HG03095 (cell line): ENCODE results near the gene POMP.
"Not testable (repeated sequence)": the region's sequence is repeated elsewhere in the genome, so short reads cannot be mapped to it uniquely, and the experiment has no call there.

Experiments
- ATAC-seq: cut with Tn5 transposase; IDR thresholded peaks from one replicate; pipeline ENCODE4 v1.9.1; 2021; ENCODE audit warnings: moderate library complexity; ENCODE audit not compliant: unreplicated experiment

Gene POMP

GRCh38 chr13:28636677-28637317 lies 22.1 kb upstream of the POMP start:
- no peak for ATAC-seq

- no peak for ATAC-seq
Observed at GRCh38 chr13:28637714-28638355, 21.1 kb upstream of the POMP start.

GRCh38 chr13:28638756-28639155 lies 20.2 kb upstream of the POMP start:
- ATAC-seq, result no peak

GRCh38 chr13:28640861-28641599 lies 17.9 kb upstream of the POMP start:
- no peak for ATAC-seq

GRCh38 chr13:28641600-28641926 lies 17.4 kb upstream of the POMP start:
- ATAC-seq, result peak; percentile 75

- peak; percentile 63 for ATAC-seq
Observed at GRCh38 chr13:28650284-28650683, 8.6 kb upstream of the POMP start.

GRCh38 chr13:28651810-28652401 lies 7.0 kb upstream of the POMP start:
- ATAC-seq, result no peak

GRCh38 chr13:28653111-28653510 lies 5.8 kb upstream of the POMP start:
- no peak for ATAC-seq

GRCh38 chr13:28654276-28654675 lies 4.7 kb upstream of the POMP start:
- ATAC-seq, result no peak

GRCh38 chr13:28655561-28655960 lies 3.4 kb upstream of the POMP start:
- no peak for ATAC-seq

GRCh38 chr13:28657784-28658538 lies 969 bp upstream of the POMP start:
- no peak for ATAC-seq

GRCh38 chr13:28658539-28658795 lies 463 bp upstream of the POMP start:
- no peak for ATAC-seq

GRCh38 chr13:28659621-28659970 lies 666 bp downstream of the POMP start:
- ATAC-seq, result no peak

GRCh38 chr13:28666897-28667488 lies 8.1 kb downstream of the POMP start:
- ATAC-seq, result no peak

- ATAC-seq, result no peak
Observed at GRCh38 chr13:28671126-28671792, 12.3 kb downstream of the POMP start.

- no peak for ATAC-seq
Observed at GRCh38 chr13:28678809-28679208, 19.9 kb downstream of the POMP start.

GRCh38 chr13:28679628-28680027 lies 20.7 kb downstream of the POMP start:
- ATAC-seq, result no peak

- ATAC-seq, result no peak
Observed at GRCh38 chr13:28680541-28680940, 21.6 kb downstream of the POMP start.

- ATAC-seq, result not testable (repeated sequence)
Observed at GRCh38 chr13:28683169-28683568, 24.2 kb downstream of the POMP start.

- ATAC-seq, result no peak
Observed at GRCh38 chr13:28684257-28684656, 25.3 kb downstream of the POMP start.

GRCh38 chr13:28685114-28685513 lies 26.2 kb downstream of the POMP start:
- no peak for ATAC-seq
